ENCODE results near the gene ZNF576.

ZNF576 gene

DNA sequence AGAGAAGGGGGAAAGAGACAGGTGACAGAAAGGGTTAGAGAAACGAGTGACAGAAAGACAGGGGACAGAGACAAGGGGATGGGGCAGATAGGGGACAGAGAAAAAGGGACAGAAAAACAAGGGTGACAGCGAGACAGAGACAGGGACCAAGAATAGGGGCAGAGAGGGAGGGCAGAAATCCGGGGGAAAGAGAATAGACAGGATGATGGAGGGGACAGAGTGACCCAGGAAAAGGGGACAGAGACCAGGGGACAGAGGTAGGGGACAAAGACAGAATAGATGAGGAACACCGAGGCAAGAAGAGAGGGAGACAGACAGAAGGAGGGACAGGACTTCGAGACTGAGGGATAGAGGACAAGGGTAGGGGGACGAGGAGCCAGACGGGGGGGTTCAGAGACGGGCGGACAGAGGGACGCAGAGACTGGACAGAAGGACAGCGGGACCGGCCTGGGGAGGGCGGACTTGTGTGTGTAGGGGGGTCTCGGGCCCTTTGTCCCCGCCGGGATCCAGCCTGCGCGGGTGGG, 42.7 kb downstream of the ZNF576 start:
- TF ChIP-seq, protein P1, sequence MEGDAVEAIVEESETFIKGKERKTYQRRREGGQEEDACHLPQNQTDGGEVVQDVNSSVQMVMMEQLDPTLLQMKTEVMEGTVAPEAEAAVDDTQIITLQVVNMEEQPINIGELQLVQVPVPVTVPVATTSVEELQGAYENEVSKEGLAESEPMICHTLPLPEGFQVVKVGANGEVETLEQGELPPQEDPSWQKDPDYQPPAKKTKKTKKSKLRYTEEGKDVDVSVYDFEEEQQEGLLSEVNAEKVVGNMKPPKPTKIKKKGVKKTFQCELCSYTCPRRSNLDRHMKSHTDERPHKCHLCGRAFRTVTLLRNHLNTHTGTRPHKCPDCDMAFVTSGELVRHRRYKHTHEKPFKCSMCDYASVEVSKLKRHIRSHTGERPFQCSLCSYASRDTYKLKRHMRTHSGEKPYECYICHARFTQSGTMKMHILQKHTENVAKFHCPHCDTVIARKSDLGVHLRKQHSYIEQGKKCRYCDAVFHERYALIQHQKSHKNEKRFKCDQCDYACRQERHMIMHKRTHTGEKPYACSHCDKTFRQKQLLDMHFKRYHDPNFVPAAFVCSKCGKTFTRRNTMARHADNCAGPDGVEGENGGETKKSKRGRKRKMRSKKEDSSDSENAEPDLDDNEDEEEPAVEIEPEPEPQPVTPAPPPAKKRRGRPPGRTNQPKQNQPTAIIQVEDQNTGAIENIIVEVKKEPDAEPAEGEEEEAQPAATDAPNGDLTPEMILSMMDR (IDR thresholded peaks at IDR 0.05), result no peak
- Histone ChIP-seq H3K4me3 (ENCODE audit: low read depth in 1 of 2, low read length in 1 of 2) (no peak overlapping the region), H3K9me3 (no peaks in the 10 kb centered on the region), H3K4me1 (ENCODE audit: control insufficient read depth in 1 of 2, insufficient read depth in 1 of 2, low read depth in 1 of 2, low read length in 1 of 2) (peaks cover 3 to 11% of the 10 kb centered on the region in 2 experiments), H3K27me3 (peaks cover 79% of the 10 kb centered on the region), H3K36me3 (no peaks in the 10 kb centered on the region), H3K27ac (no peak overlapping the region)

DNA sequence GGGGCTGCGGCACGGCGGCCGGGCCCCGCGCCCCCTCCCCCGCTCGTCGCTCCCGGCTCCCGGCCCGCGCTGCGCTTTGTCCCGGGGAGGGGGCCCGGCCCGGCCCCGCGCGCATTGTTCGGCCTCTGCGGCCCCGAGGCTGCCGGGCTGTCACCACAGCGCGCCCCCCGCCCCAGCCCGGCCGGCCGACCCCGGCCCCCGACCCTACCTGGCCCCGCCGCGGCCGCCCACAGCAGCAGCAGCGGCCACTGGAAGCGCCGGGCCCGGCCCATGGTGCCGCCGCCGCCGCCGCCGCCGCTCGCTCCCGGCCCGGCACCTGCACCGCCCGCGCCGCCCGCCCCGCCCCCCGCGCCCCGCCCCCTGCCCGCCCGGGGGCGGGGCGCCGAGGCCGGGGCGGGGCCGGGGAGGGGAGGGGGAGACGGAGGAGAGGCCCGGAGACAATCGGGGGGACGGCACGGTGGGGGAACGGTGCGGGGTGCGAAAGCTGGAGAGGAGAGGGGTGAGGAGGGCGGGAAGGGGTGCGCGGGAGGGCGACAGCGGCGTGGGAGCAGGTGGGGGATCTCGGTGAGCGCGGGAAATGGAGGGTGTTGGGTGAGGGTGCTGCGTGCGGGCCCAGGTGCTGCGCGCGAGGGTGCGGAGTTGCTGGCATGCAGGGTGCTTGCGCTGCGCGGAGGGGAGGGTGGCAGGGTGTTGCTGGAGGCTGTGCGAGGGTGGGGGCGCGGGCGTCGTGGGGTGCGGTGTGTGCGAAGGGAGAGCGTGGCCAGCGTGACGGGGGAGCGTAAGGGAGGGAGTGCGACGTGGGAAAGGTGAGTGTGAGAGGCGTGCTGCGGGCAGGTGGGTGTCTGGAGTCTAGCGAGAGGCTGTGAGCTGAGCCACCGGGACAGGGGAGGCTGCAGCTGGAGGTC, 43.4 kb downstream of the ZNF576 start, which contains the start of gene CADM4:
CADM4 (minus strand) TSS at position 332 of the 905 bp plus-strand sequence; CDS start at position 272, 60 bp downstream.
- no peak within 1 kb of the TSS for H3K27ac ChIP-seq
- H3K9me3 ChIP-seq, result no peaks in the 10 kb centered on the region
- no peaks in the 10 kb centered on the region for H3K36me3 ChIP-seq
- H3K27me3 ChIP-seq, result peaks cover 72% of the 10 kb centered on the region
- H3K4me1 ChIP-seq (ENCODE audit: control insufficient read depth in 1 of 2, insufficient read depth in 1 of 2, low read depth in 1 of 2, low read length in 1 of 2), result peaks cover 3 to 11% of the 10 kb centered on the region in 2 experiments
- TF ChIP-seq, protein P1 (IDR thresholded peaks at IDR 0.05), result no peak
- peak within 1 kb of the TSS in 1 of 2 experiments; percentile 38 for H3K4me3 ChIP-seq (ENCODE audit: low read depth in 1 of 2, low read length in 1 of 2)

DNA sequence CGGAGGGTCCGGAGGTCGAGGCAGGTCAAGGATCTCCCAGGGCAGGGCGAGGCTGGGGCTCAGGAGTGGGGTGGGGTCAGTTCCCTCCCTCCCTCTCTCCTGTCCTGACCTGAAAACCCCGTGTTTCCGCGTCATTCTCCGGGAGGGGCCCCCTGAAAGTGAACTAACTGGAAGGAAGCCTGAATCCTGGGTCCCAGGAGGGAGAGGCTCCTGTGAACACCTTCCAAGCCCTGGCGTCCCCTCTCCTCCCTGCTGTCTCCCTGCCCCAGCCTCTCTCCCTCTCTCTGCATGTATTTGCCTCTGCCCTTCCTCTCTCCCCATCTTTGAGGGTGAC, 44.0 kb downstream of the ZNF576 start:
- H3K4me3 ChIP-seq (ENCODE audit: low read depth in 1 of 2, low read length in 1 of 2), result no peak overlapping the region
- H3K27ac ChIP-seq, result no peak overlapping the region
- no peaks in the 10 kb centered on the region for H3K36me3 ChIP-seq
- TF ChIP-seq, protein P1 (IDR thresholded peaks at IDR 0.05), result no peak
- peaks cover 66% of the 10 kb centered on the region for H3K27me3 ChIP-seq
- no peaks in the 10 kb centered on the region for H3K9me3 ChIP-seq
- H3K4me1 ChIP-seq (ENCODE audit: control insufficient read depth in 1 of 2, insufficient read depth in 1 of 2, low read depth in 1 of 2, low read length in 1 of 2), result peaks cover 3 to 11% of the 10 kb centered on the region in 2 experiments

DNA sequence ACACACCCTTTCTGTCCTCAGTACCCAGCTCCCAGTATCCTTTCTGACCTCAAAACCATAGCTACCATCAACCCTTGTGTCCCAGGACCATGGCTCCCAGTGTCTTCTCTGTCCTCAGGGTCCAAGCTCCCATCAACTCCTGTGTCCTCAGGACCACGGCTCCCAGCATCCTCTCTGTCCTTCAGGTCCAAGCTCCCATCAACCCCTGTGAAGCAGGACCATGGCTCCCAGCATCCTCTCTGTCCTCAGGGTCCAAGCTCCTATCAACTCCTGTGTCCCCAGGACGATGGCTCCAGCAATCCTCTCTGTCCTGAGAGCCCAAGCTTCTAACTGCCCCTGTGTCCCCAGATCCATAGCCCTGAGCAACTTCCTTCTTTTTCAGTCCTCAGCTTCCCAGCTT, 44.9 kb downstream of the ZNF576 start:
- Histone ChIP-seq H3K4me3 (ENCODE audit: low read depth in 1 of 2, low read length in 1 of 2) (no peak overlapping the region), H3K4me1 (ENCODE audit: control insufficient read depth in 1 of 2, insufficient read depth in 1 of 2, low read depth in 1 of 2, low read length in 1 of 2) (peaks cover 3 to 11% of the 10 kb centered on the region in 2 experiments), H3K27me3 (peaks cover 56% of the 10 kb centered on the region), H3K27ac (no peak overlapping the region), H3K36me3 (peaks cover 9% of the 10 kb centered on the region), H3K9me3 (no peaks in the 10 kb centered on the region)
- TF ChIP-seq, protein P1 (IDR thresholded peaks at IDR 0.05), result no peak

DNA sequence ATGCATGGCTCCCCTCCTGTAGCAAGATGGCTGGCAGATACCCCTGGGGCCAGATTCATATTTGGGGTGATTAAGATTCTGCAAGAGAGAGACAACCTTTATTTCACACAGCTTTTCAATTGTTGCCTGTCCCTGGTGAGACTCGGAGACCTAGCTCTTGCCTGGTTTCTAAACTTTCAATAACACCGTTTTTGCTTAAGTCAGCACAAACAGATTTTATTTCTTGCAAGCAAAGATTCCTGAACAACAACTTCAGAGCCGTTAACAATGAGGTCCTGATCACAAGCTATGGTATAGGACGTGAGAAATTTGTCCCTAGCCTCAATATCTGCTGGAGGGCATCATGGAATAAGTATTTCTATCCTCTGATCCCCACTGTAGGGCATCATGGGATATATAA, 46.1 kb downstream of the ZNF576 start:
- Histone ChIP-seq H3K4me3 (ENCODE audit: low read depth in 1 of 2, low read length in 1 of 2) (no peak overlapping the region), H3K4me1 (ENCODE audit: control insufficient read depth in 1 of 2, insufficient read depth in 1 of 2, low read depth in 1 of 2, low read length in 1 of 2) (peaks cover 3 to 11% of the 10 kb centered on the region in 2 experiments), H3K9me3 (no peaks in the 10 kb centered on the region), H3K27me3 (peaks cover 44% of the 10 kb centered on the region), H3K36me3 (peaks cover 21% of the 10 kb centered on the region), H3K27ac (no peak overlapping the region)
- TF ChIP-seq, protein P1 (IDR thresholded peaks at IDR 0.05), result no peak
